ENCODE data around the gene TCF21.

TCF21 gene

DNA sequence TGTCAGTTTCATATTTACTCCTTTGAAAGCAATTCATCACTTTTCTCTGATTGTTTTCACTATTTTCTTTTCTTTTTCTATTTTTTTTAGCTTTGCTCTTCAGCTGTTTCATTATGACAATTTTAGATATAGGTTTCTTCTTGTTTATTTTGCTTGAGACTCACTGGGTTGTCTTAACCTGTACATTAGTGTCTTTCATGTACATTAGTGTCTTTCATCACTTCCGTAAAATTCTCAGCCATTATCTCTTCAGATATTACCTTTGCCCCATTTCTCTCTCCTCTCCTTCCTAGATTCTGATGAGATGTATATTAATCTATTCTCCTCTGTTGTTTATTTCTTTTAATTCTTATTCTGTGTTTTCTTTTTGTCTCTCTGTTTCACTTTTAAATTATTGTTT is 49.6 kb downstream of the TCF21 start:
- no peak for TF ChIP-seq GATA3 (IDR thresholded peaks at IDR 0.05; ENCODE audit: low read depth, low read length)
- no peak for TF ChIP-seq GATA2 (IDR thresholded peaks at IDR 0.05; ENCODE audit: low read depth, low read length)

DNA sequence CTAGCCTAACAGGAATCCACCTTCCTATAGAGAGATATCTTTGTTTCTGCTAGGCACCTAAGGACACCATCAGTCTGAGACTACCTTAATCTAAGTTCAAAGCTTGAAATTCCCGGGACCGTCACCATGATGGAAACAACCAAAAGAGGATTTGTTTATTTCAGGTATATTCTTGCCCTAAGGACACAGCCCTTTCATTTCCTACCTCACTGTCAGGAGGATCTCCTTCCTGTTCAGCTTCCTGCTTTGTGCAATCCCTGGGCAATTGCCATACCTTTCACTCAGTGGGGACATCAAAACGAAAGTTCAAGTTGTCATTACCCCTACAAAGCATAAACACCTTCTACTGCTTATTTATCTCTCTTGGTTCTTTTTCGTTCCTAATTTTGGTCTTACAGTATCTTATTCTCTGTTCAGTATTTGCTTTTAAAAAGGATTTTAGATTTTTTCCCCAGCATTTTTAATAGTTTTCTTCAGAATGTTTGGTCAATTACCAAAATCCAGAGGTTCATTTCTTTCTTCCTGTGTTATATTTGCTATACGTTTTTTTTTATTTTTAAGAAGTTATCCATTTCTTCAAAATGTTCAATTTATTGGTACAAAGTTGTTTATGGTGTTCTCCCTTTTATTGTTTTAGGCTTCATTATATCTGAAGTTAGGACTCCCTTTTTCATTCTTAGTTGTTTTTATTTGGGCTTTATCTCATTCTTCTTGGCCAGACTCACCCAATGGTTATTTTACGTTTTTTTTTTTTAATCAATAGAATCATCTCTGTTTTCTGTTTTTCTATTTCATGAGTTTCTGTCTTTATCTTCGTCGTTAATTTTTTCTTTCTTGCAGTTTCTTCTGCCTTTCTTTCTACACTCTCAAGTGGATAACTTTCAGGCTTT is 51.1 kb downstream of the TCF21 start:
- TF ChIP-seq GATA3 (IDR thresholded peaks at IDR 0.05; ENCODE audit: low read depth, low read length) (no peak), GATA2 (IDR thresholded peaks at IDR 0.05; ENCODE audit: low read depth, low read length) (no peak)
